ENCODE results near the gene PAPOLG.

Gene PAPOLG

DNA sequence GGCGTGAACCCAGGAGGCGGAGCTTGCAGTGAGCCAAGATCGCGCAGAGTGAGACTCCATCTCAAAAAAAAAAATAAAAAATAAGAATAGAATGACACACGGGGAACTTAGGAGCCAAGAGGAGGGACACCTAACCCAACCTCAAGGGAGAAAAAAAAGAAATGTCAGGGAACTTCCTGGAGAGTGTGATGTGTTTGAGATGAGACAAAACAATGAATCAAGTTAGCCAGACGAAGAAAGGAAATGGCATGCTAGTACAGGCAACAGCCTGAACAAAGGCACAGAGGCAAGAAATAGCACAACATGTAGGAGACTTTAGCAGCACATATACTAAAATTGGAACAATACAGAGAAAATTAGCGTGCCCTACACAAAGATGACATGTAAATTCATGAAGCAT, 36.7 kb upstream of the PAPOLG start:
- no peak for TF ChIP-seq CTCF (IDR thresholded peaks at IDR 0.05; ENCODE audit: low read length, missing control alignments)
- DNase-seq (ENCODE audit: low read depth): no peak
- no peak overlapping the region for H3K4me3 ChIP-seq (replicated peaks; ENCODE audit: low read depth, low read length)

DNA sequence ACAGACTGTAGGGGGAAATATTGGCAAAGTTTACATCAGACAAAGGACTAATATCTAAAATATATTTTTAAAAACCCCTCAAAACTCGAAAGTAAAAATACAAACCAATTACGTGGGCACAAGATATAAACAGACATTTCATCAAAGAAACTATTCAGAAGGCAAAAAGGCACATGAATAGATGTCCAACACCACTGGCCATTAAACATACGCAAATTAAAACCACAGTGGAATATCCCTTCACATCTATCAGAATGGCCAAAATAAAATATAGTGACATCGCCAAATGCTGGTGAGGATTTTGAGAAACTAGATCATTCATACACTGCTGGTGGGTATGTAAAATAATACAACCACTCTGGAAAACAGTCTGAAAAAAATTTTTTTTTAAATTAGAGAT, 30.6 kb upstream of the PAPOLG start:
- DNase-seq (ENCODE audit: low read depth): no peak
- no peak for TF ChIP-seq CTCF (IDR thresholded peaks at IDR 0.05; ENCODE audit: low read length, missing control alignments)
- no peak overlapping the region for H3K4me3 ChIP-seq (replicated peaks; ENCODE audit: low read depth, low read length)

- DNase-seq (ENCODE audit: low read depth): no peak
- H3K4me3 ChIP-seq (replicated peaks; ENCODE audit: low read depth, low read length): no peak overlapping the region
- TF ChIP-seq CTCF (IDR thresholded peaks at IDR 0.05; ENCODE audit: low read length, missing control alignments): no peak
Measured at GRCh38 chr2:60728855-60729254, 27.2 kb upstream of the PAPOLG start.

DNA sequence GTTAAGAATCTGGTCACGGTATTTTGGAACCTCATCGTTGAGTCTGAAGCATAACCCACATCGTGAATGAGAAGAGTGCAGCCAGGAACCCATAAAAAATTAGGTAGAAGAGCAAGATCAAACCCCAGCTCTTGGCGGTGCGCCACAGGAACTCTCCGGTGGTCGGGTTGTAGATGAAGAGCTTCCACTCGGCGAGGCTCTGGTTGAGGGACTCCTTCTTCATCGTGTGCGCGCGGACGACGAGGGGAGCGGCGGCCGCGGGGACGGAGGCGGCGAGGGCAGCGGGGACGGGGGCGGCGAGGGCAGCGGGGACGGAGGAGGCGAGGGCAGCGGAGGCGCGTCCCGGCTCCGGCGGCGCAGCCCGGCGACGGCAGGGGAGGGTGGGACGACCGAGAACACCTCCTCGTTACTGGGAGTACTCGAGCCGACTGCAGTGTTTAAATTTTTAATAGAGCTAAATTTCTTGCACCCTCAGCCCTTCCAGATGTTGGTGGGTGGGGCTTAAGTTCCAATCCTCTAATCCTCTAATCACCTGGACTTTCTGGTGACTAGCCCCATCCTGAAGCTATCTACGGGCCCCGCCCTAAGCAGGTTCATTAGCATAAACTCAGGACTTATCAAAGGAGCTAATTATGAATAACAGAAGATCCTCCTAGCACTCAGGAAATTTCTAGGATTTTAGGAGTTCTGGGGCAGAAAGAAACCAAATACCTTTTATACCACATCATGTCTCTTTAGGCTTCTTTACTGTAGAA, 20.4 kb upstream of the PAPOLG start:
- no peak for DNase-seq (ENCODE audit: low read depth)
- H3K4me3 ChIP-seq (replicated peaks; ENCODE audit: low read depth, low read length): peak overlapping the region; percentile 34
- no peak for TF ChIP-seq CTCF (IDR thresholded peaks at IDR 0.05; ENCODE audit: low read length, missing control alignments)

DNA sequence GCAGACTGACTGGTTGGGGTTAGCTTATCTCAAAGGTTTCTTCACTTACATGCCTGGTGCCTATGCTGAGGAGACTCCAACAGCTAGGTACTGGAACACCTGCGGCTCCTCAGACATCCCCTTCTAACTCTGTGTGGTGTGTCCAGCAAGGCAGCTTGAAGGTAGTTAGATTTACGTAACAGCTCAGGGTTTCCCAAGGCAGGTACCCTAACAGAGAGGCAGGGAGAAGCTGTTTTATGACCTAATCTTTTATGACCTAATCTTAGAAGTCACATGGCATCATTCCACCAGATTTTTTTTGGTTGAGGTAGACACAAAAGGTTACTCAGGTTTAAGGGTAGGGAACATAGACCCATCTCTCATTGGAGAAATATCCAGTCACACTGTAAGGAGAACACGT, 17.4 kb upstream of the PAPOLG start:
- no peak for TF ChIP-seq CTCF (IDR thresholded peaks at IDR 0.05; ENCODE audit: low read length, missing control alignments)
- DNase-seq (ENCODE audit: low read depth): no peak
- H3K4me3 ChIP-seq (replicated peaks; ENCODE audit: low read depth, low read length): no peak overlapping the region

GRCh38 chr2:60739156-60739555, 16.9 kb upstream of the PAPOLG start:
- H3K4me3 ChIP-seq (replicated peaks; ENCODE audit: low read depth, low read length): no peak overlapping the region
- DNase-seq (ENCODE audit: low read depth): no peak
- no peak for TF ChIP-seq CTCF (IDR thresholded peaks at IDR 0.05; ENCODE audit: low read length, missing control alignments)

DNA sequence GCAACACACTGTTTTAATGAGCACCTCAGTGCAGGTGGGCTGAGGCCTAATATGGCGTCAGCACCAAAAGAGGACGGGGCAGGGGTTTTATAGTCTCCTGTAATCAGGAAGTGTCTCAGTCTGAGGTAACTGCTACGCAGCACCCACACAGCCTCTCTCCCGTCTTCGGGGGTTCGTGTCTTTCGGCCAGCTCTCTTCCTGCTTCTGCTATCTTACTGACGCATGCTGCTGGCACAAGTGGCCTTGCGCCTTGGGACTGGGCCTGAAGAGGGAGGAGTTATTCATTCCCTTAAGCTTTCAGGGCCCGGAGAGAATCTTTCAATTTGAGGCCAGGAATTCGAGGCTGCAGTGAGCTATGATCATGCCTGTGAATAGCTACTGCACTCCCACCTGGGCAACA, 14.5 kb upstream of the PAPOLG start:
- no peak for TF ChIP-seq CTCF (IDR thresholded peaks at IDR 0.05; ENCODE audit: low read length, missing control alignments)
- no peak overlapping the region for H3K4me3 ChIP-seq (replicated peaks; ENCODE audit: low read depth, low read length)
- DNase-seq (ENCODE audit: low read depth): peak; percentile 48

Data from fibroblast of pulmonary artery (primary cell).